Activated CD8-positive, alpha-beta T cell treated with anti-CD3 and anti-CD28 coated beads, Interleukin-2, amount 10 ng/mL, durations not matched to agents 7 days and 5 days (primary cell): ENCODE results near the gene NRXN3. TPM values are rescaled to one million over a fixed set of nuclear protein-coding genes. Genes with fewer than 3 reads are reported as not detected.

Experiments used
- ATAC-seq: fragments of 150-1000 bp; cut with Tn5 transposase; one replicate; pipeline ENCODE4 v1.10.0; 2021; ENCODE audit warnings: moderate library complexity
- CTCF ChIA-PET: fragments of 350-600 bp; sonication (Branson Sonifier 250); formaldehyde crosslinking; loops from one replicate; lab custom pipeline; 2021; ENCODE audit warnings: antibody characterized with exemption; lab: Charles Lee
- POLR2A ChIA-PET: fragments of 350-600 bp; sonication (Branson Sonifier 250); formaldehyde crosslinking; loops from one replicate; lab custom pipeline; 2021; ENCODE audit warnings: antibody characterized with exemption; lab: Charles Lee
- DNase-seq: peaks from one replicate; pipeline ENCODE4 v3.0.0-alpha.2; 2020
- H3K27ac Mint-ChIP-seq: one replicate; pipeline ENCODE4 v1.8.0; 2021; ENCODE audit warnings: mild to moderate bottlenecking, mixed read lengths
- H3K27me3 Mint-ChIP-seq: one replicate; pipeline ENCODE4 v1.8.0; 2021; ENCODE audit warnings: low read depth, mixed read lengths
- H3K36me3 Mint-ChIP-seq: one replicate; pipeline ENCODE4 v1.8.0; 2021; ENCODE audit warnings: low read depth, mixed read lengths
- H3K4me1 Mint-ChIP-seq: one replicate; pipeline ENCODE4 v1.8.0; 2021; ENCODE audit warnings: low read depth, mixed read lengths
- H3K4me3 Mint-ChIP-seq: one replicate; pipeline ENCODE4 v1.8.0; 2021; ENCODE audit warnings: mild to moderate bottlenecking, mixed read lengths
- H3K9me3 Mint-ChIP-seq: one replicate; pipeline ENCODE4 v1.8.0; 2022; ENCODE audit warnings: mixed read lengths; ENCODE audit not compliant: insufficient read depth
- total RNA-seq, 2 experiments: library from RNA; stranded (reverse); gene quantifications; one replicate each; pipeline ENCODE4 v1.2.3, GENCODE V29; 2021

Gene NRXN3
- total RNA-seq, 2 experiments from 2014 or later: not detected

- Mint-ChIP-seq H3K27me3 (peaks cover 40% of the 10 kb centered on the region), H3K4me1 (peaks cover 4% of the 10 kb centered on the region), H3K27ac (no peak overlapping the region), H3K4me3 (no peak overlapping the region), H3K9me3 (no peaks in the 10 kb centered on the region), H3K36me3 (no peaks in the 10 kb centered on the region)
- ChIA-PET POLR2A (no interaction called here), CTCF (no interaction called here)
- DNase-seq (no peak), ATAC-seq (no peak)
Measured at GRCh38 chr14:79278286-79278797, 1108.2 kb downstream of the NRXN3 start.

- peak; percentile 23 for DNase-seq
- peaks cover 4% of the 10 kb centered on the region for H3K4me1 Mint-ChIP-seq
- peaks cover 40% of the 10 kb centered on the region for H3K27me3 Mint-ChIP-seq
- no peaks in the 10 kb centered on the region for H3K9me3 Mint-ChIP-seq
- POLR2A ChIA-PET: no interaction called here
- no peak overlapping the region for H3K4me3 Mint-ChIP-seq
- CTCF ChIA-PET: no interaction called here
- H3K36me3 Mint-ChIP-seq: no peaks in the 10 kb centered on the region
- peak; percentile 85 for ATAC-seq
- H3K27ac Mint-ChIP-seq: no peak overlapping the region
Measured at GRCh38 chr14:79278798-79279644, 1108.8 kb downstream of the NRXN3 start.

DNA sequence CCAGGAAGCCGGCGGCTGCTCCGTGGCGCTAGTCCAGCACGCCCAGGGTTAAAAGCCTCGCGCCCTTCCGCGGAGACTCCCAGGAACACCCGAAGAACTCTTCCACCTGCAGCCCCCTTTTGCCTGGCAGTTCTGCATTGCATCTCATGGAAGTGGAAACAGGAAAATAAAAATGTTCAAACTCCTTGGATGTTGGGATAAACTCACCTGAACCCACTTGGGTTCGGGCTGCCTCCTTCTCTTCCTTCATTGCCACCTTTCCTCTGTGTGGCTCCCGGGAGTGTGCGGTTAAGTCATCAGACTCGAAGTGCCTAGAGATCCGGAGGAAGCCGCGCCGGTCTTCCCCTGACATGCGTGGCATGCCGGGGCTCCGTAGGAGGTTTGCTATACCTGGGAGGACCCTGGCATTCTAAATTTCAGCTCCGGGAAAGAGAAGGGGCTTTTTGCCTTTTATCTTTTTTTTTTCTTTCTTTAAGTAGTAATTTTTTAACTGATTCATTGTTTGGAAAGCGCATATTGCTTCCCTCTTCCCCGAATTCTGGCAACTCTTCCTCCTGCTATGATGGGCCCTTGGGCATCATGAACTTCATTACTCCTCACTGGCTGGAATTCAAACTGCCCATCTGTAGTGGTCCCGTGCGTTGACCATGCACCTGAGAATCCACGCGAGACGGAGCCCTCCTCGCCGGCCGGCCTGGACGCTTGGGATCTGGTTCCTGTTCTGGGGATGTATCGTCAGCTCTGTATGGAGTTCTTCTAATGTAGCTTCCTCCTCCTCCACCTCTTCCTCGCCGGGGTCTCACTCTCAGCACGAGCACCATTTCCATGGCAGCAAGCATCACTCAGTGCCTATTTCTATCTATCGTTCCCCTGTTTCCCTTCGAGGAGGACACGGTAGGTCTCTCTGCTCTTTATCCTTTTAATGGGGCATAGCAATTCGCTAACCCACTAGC lies 1109.7 kb downstream of the NRXN3 start:
- DNase-seq (no peak), ATAC-seq (no peak)
- Mint-ChIP-seq H3K4me1 (peaks cover 4% of the 10 kb centered on the region), H3K36me3 (no peaks in the 10 kb centered on the region), H3K9me3 (no peaks in the 10 kb centered on the region), H3K27ac (no peak overlapping the region), H3K27me3 (peaks cover 40% of the 10 kb centered on the region), H3K4me3 (no peak overlapping the region)
- ChIA-PET POLR2A (no interaction called here), CTCF (no interaction called here)

- Mint-ChIP-seq H3K27me3 (peaks cover 40% of the 10 kb centered on the region), H3K36me3 (no peaks in the 10 kb centered on the region), H3K27ac (no peak overlapping the region), H3K4me3 (no peak overlapping the region), H3K9me3 (no peaks in the 10 kb centered on the region), H3K4me1 (peaks cover 4% of the 10 kb centered on the region)
- ATAC-seq: no peak
- CTCF ChIA-PET: interaction anchor here (0.6 kb wide), 1 partner anchor 187 kb away, joined by 3 read pairs; no protein-coding TSS in a partner anchor
- DNase-seq: no peak
- POLR2A ChIA-PET: no interaction called here
Measured at GRCh38 chr14:79281244-79282152, 1111.3 kb downstream of the NRXN3 start.

DNA sequence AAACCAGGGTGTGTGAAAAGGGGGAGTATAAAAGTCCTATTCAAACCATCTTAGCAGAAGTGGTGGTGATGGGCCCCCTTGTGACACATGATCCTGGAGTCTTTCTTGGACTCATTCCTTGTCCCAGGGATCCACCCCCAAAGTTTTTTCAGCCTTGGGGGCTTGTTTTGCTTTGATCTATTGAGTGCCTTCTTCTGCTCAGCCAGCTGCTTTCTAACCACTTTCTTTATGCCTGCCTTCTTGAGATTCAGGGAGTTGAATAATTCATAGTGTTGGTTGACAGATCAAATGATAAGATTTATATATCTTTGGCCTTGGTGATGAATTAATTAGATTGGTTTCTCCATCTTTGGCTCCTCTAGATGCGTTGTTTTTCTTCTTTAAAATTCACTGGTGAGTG lies 1114.4 kb downstream of the NRXN3 start:
- no peak for ATAC-seq
- CTCF ChIA-PET: no interaction called here

GRCh38 chr14:79285263-79285662 lies 1115.1 kb downstream of the NRXN3 start:
- H3K36me3 Mint-ChIP-seq: no peaks in the 10 kb centered on the region
- no peaks in the 10 kb centered on the region for H3K4me1 Mint-ChIP-seq
- ATAC-seq (no peak), DNase-seq (no peak)
- no peak overlapping the region for H3K4me3 Mint-ChIP-seq
- CTCF ChIA-PET: no interaction called here
- peaks cover 14% of the 10 kb centered on the region for H3K27me3 Mint-ChIP-seq
- no peak overlapping the region for H3K27ac Mint-ChIP-seq
- POLR2A ChIA-PET: no interaction called here
- H3K9me3 Mint-ChIP-seq: no peaks in the 10 kb centered on the region

More for the DNA sequence above, 1114.4 kb downstream of the NRXN3 start:
- POLR2A ChIA-PET: no interaction called here
- H3K4me3 Mint-ChIP-seq: no peak overlapping the region
- no peaks in the 10 kb centered on the region for H3K9me3 Mint-ChIP-seq
- DNase-seq: no peak
- H3K4me1 Mint-ChIP-seq: peaks cover 1% of the 10 kb centered on the region
- H3K27ac Mint-ChIP-seq: no peak overlapping the region
- H3K36me3 Mint-ChIP-seq: no peaks in the 10 kb centered on the region
- peaks cover 21% of the 10 kb centered on the region for H3K27me3 Mint-ChIP-seq

- no peaks in the 10 kb centered on the region for H3K27me3 Mint-ChIP-seq
- H3K4me3 Mint-ChIP-seq: no peak overlapping the region
- H3K27ac Mint-ChIP-seq: no peak overlapping the region
- POLR2A ChIA-PET: no interaction called here
- CTCF ChIA-PET: no interaction called here
- H3K36me3 Mint-ChIP-seq: no peaks in the 10 kb centered on the region
- H3K4me1 Mint-ChIP-seq: no peaks in the 10 kb centered on the region
- no peak for DNase-seq
- no peaks in the 10 kb centered on the region for H3K9me3 Mint-ChIP-seq
- ATAC-seq: no peak
Measured at GRCh38 chr14:79287976-79288375, 1117.8 kb downstream of the NRXN3 start.

- H3K4me1 Mint-ChIP-seq: no peaks in the 10 kb centered on the region
- ChIA-PET CTCF (no interaction called here), POLR2A (no interaction called here)
- H3K9me3 Mint-ChIP-seq: peaks cover 5% of the 10 kb centered on the region
- ATAC-seq (no peak), DNase-seq (no peak)
- no peak overlapping the region for H3K27ac Mint-ChIP-seq
- no peak overlapping the region for H3K4me3 Mint-ChIP-seq
- H3K36me3 Mint-ChIP-seq: no peaks in the 10 kb centered on the region
- no peaks in the 10 kb centered on the region for H3K27me3 Mint-ChIP-seq
Measured at GRCh38 chr14:79293482-79294177, 1123.5 kb downstream of the NRXN3 start.

- ChIA-PET POLR2A (no interaction called here), CTCF (no interaction called here)
- Mint-ChIP-seq H3K9me3 (peaks cover 5% of the 10 kb centered on the region), H3K27ac (no peak overlapping the region), H3K4me1 (no peaks in the 10 kb centered on the region), H3K4me3 (no peak overlapping the region), H3K36me3 (no peaks in the 10 kb centered on the region), H3K27me3 (no peaks in the 10 kb centered on the region)
- DNase-seq (no peak), ATAC-seq (no peak)
Measured at GRCh38 chr14:79294499-79294898, 1124.3 kb downstream of the NRXN3 start.

DNA sequence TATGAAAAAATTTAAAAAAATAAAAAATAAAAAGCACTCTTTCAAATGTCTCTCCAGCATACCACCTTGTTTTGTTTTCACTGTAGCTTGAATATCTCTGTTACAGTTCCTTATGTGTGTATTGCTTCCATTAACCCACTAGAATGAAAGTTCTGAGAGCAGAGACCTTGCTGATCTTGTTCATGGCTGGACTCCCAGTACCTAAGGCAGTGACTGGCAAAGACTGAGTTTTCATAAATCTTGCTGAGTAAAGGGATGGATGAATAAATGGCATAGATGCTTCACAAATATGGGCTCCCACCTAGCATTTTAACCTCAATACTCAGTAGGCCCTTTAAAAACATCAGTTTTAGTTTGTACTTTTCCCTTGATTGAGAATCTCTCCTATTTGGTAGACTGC lies 1125.2 kb downstream of the NRXN3 start:
- H3K4me3 Mint-ChIP-seq: no peak overlapping the region

DNA sequence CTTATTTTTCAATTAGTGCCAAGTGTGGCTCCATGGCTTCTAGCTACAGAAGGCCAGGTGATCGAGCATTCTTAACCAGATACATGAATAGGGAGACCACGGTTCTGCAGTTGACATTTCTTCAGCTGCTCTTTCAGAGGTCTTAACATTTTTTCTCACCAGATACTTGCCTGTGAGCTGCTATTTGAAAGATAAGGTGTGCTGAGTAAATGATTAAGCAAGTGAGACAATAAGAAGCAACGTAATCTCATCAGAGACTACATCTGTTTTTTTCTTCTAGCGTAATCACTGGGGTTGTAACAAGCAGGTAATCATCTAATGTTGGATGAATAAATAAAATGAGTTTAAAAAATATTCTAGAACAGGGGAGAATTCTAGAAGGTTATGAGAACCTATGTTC lies 1128.2 kb downstream of the NRXN3 start:
- ATAC-seq: no peak
- ChIA-PET CTCF (no interaction called here), POLR2A (no interaction called here)
- DNase-seq: no peak
- Mint-ChIP-seq H3K27ac (no peak overlapping the region), H3K4me3 (no peak overlapping the region), H3K9me3 (peaks cover 5% of the 10 kb centered on the region), H3K4me1 (no peaks in the 10 kb centered on the region), H3K36me3 (no peaks in the 10 kb centered on the region), H3K27me3 (no peaks in the 10 kb centered on the region)

More for the DNA sequence above, 1125.2 kb downstream of the NRXN3 start:
- H3K4me1 Mint-ChIP-seq: no peaks in the 10 kb centered on the region
- no peaks in the 10 kb centered on the region for H3K27me3 Mint-ChIP-seq
- POLR2A ChIA-PET: no interaction called here
- CTCF ChIA-PET: no interaction called here
- H3K27ac Mint-ChIP-seq: no peak overlapping the region
- DNase-seq: no peak
- H3K9me3 Mint-ChIP-seq: peaks cover 5% of the 10 kb centered on the region
- no peak for ATAC-seq
- H3K36me3 Mint-ChIP-seq: no peaks in the 10 kb centered on the region
